VCaP (cell line): ENCODE measurements around the gene ANK3.

Experiments used
- H3K27ac ChIP-seq: fragments of 450-650 bp; 2 replicates; pipeline ENCODE4 v1.5.1; 2017
- TF ChIP-seq, protein P1 (sequence below): fragments of 450-650 bp; conservative IDR thresholded peaks from 2 replicates; pipeline ENCODE4 v1.5.1; 2017; ENCODE audit warnings: mild to moderate bottlenecking, moderate library complexity

ANK3 gene

DNA sequence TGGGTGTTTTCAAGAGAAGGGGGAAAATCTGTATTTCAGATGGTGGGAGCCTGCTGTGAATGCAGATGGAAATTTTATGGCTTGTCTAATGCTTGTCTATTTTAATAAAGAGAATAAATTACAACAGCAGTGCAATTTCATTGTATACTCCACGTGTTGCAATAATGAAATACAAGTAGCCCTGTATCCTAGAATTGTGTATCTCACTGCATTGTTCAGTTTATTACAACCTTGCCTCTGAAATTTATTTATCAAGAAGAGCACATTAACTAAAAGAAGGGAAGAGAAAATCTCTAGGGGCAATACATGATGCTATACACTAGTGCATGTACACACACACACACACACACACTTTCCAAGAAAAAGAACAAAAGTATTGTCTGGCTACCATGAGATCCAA lies 21.8 kb downstream of the ANK3 start:
- peak overlapping the region; percentile 75 for H3K27ac ChIP-seq
- TF ChIP-seq, protein P1, sequence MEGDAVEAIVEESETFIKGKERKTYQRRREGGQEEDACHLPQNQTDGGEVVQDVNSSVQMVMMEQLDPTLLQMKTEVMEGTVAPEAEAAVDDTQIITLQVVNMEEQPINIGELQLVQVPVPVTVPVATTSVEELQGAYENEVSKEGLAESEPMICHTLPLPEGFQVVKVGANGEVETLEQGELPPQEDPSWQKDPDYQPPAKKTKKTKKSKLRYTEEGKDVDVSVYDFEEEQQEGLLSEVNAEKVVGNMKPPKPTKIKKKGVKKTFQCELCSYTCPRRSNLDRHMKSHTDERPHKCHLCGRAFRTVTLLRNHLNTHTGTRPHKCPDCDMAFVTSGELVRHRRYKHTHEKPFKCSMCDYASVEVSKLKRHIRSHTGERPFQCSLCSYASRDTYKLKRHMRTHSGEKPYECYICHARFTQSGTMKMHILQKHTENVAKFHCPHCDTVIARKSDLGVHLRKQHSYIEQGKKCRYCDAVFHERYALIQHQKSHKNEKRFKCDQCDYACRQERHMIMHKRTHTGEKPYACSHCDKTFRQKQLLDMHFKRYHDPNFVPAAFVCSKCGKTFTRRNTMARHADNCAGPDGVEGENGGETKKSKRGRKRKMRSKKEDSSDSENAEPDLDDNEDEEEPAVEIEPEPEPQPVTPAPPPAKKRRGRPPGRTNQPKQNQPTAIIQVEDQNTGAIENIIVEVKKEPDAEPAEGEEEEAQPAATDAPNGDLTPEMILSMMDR = no peak

DNA sequence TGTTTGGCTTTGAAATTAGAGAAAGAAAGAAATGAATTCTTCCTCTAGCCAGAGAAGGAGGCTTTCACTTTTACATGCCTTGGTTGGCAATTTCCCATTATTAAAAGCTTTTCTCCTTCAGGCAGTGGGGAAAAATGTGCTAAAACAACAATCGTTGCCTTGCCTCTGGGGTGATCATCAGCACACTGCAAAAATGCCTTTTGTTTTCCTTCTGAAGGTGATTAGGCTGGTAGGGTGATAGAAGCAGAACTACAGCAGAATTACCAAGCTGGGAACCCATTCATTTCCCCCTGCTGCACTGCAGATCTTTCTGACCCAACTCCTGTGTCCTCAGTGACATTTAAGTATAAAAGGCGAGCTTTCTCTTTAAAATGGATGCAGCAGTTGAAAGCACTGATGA lies 22.2 kb downstream of the ANK3 start:
- no peak overlapping the region for H3K27ac ChIP-seq
- TF ChIP-seq, protein P1 = no peak

DNA sequence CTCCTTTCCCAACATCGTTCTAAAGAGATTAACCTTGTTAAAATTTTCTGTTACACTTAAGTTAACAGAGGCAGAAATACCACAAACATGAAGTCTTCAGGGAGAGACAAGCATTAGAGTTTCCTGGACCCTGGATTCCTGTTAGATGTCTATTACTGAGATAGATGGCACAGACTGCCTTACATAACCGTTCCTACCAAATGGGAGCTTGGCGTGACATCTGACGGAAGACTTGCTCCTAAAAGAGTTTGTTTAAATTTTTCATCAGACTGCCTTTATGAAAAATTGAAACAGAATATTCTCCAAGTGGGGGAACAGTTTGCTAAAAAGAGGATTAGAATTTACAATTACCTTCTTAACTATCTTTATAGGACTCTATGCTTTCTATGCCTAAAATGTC lies 22.7 kb downstream of the ANK3 start:
- no peak overlapping the region for H3K27ac ChIP-seq
- TF ChIP-seq, protein P1 = no peak

DNA sequence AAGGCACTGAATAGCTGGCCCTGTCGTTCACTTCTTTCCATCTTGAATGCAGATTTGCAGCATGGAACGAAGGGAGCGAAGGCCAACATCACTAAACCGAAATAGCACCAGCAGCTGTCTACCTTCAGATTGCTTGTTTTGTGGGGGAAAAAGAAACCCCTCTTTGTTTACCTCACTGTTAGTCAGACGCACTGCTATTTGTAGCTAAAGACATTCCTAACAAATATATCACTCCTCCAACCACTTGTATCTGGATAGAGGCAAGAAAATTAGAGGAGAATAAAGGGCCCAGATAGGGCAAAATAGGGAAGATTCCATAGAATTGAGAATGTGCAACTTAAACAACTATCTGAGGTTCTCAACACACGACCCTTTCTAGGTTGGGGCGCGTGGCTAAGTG lies 26.5 kb downstream of the ANK3 start:
- TF ChIP-seq, protein P1 = no peak

DNA sequence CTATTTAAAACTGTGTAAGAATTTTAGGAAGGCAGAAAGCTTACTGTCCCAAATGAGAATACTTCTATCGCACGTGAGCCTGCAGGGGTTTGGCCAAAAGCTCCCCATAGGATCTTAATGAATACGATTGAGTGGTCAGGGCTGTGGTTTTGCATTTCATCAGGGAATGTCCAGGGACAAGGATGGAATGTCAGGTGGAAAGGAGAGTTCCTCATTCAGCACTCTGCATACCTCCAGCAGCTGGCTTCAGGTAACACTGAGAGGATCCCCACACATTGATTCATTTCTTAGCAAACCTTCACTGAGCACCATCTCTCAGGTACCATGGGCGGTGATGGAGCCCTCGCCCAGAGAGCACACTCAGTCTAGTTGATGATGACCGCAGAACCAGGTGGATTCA lies 27.2 kb downstream of the ANK3 start:
- no peak overlapping the region for H3K27ac ChIP-seq
- TF ChIP-seq, protein P1 = no peak

More for the DNA sequence above, 26.5 kb downstream of the ANK3 start:
- no peak overlapping the region for H3K27ac ChIP-seq

DNA sequence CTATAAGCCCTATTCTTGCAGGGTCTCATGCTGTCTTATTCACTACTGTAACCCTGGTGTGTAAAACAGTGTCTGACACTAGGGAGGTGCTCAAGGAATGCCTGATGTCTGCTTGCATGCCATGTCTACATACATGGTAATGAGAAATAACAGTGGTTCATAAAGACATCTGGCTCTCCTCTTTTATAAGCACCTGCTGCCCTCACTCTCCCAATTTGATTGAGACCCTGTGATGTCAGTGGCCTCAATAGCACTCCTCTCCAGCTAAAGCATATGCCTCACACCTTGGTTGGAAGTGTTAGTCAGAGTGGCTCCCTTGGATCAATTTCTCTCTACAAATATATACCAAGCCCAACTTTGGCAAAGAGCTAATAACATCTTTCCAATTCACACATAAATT lies 30.6 kb downstream of the ANK3 start:
- TF ChIP-seq, protein P1 = no peak
- no peak overlapping the region for H3K27ac ChIP-seq

DNA sequence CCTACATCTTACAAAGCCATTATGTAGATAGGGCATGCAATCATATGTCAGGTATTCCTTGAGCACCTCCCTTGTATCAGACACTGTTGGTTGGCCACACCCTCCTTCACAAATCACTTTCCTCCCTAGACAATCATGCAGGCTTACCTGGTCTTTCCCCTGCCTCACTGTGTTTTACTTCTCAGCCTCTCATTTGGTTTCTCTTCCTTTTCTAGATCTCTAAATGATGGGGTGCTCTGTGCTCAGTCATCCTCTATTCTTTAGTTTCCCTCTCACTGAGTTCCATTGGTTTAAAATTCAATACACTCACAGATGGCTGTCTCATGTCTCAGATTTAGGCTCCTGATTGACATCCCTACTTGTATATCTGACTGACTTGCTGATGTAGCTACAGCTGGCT lies 31.4 kb downstream of the ANK3 start:
- TF ChIP-seq, protein P1 = no peak
- H3K27ac ChIP-seq = no peak overlapping the region
